Coronary artery (tissue), 2 donors: ENCODE data around the gene LRRC8B.

Source experiments
- DNase-seq: peaks from one replicate; pipeline ENCODE4 v3.0.0-alpha.2; 2017; ENCODE audit warnings: low spot score
- H3K27ac ChIP-seq, 2 donors: fragments of 200-600 bp; sonication (generic); one replicate each; pipeline ENCODE4 v1.5.1; 2016 to 2019
- H3K4me3 ChIP-seq: fragments of 200-600 bp; sonication (generic); 2 replicates; pipeline ENCODE4 v1.5.1; 2016; ENCODE audit warnings: mild to moderate bottlenecking, moderate library complexity
- CTCF ChIP-seq: fragments of 200-600 bp; sonication (generic); IDR thresholded peaks from one replicate; pipeline ENCODE4 v1.5.1; 2019; ENCODE audit warnings: antibody characterized with exemption

Gene LRRC8B

GRCh38 chr1:89532228-89532627, 7.6 kb downstream of the LRRC8B start:
- DNase-seq = no peak
- TF ChIP-seq CTCF = no peak
- no peak overlapping the region for H3K27ac ChIP-seq
- H3K4me3 ChIP-seq = no peak overlapping the region

- no peak for DNase-seq
- Histone ChIP-seq H3K27ac (no peak overlapping the region), H3K4me3 (no peak overlapping the region)
- TF ChIP-seq CTCF = no peak
These were observed 8.2 kb downstream of the LRRC8B start for GRCh38 chr1:89532866-89533265.

GRCh38 chr1:89535537-89535936, 10.9 kb downstream of the LRRC8B start:
- no peak for TF ChIP-seq CTCF
- Histone ChIP-seq H3K4me3 (no peak overlapping the region), H3K27ac (no peak overlapping the region)
- no peak for DNase-seq

GRCh38 chr1:89536555-89537341, 12.1 kb downstream of the LRRC8B start:
- Histone ChIP-seq H3K27ac (no peak overlapping the region), H3K4me3 (no peak overlapping the region)
- TF ChIP-seq CTCF = no peak
- DNase-seq = no peak

- no peak overlapping the region for H3K27ac ChIP-seq
- no peak overlapping the region for H3K4me3 ChIP-seq
- no peak for DNase-seq
- no peak for TF ChIP-seq CTCF
These were observed 13.7 kb downstream of the LRRC8B start for GRCh38 chr1:89538361-89538760.

- no peak for TF ChIP-seq CTCF
- DNase-seq = no peak
- no peak overlapping the region for H3K27ac ChIP-seq
- H3K4me3 ChIP-seq = no peak overlapping the region
These were observed 14.5 kb downstream of the LRRC8B start for GRCh38 chr1:89539128-89539527.

GRCh38 chr1:89540406-89540970, 15.9 kb downstream of the LRRC8B start:
- Histone ChIP-seq H3K27ac (no peak overlapping the region), H3K4me3 (no peak overlapping the region)
- no peak for TF ChIP-seq CTCF
- DNase-seq = no peak
